GM23338 (cell line): ENCODE measurements around the gene CD4.

ENCODE experiments used
- CREB1 ChIP-seq: fragments of 250-450 bp; sonication (Bioruptor Pico); IDR thresholded peaks from 2 replicates; pipeline ENCODE4 v1.5.0; 2020; ENCODE audit warnings: low read depth, mild to moderate bottlenecking, moderate library complexity
- EZH2 ChIP-seq: fragments of 200-600 bp; sonication (generic); IDR thresholded peaks from one replicate; pipeline ENCODE4 v1.8.0; 2017; ENCODE audit warnings: antibody characterized with exemption, mild to moderate bottlenecking, low read depth; ENCODE audit not compliant: unreplicated experiment
- EZH2phosphoT487 ChIP-seq: fragments of 200-600 bp; sonication (generic); IDR thresholded peaks from one replicate; pipeline ENCODE4 v1.8.1; 2018; ENCODE audit warnings: antibody characterized with exemption; ENCODE audit not compliant: unreplicated experiment
- JUNB ChIP-seq: IDR thresholded peaks from one replicate; pipeline ENCODE4 v1.6.1; 2016; ENCODE audit warnings: antibody characterized with exemption; ENCODE audit not compliant: unreplicated experiment
- NANOG ChIP-seq: IDR thresholded peaks from 2 replicates; pipeline ENCODE4 v1.6.1; 2016; ENCODE audit warnings: antibody characterized with exemption, borderline replicate concordance
- POLR2AphosphoS5 ChIP-seq: IDR thresholded peaks from 2 replicates; pipeline ENCODE4 v1.6.1; 2016; ENCODE audit warnings: antibody characterized with exemption, low read depth
- STAT1 ChIP-seq: IDR thresholded peaks from one replicate; pipeline ENCODE4 v1.6.1; 2016; ENCODE audit warnings: antibody characterized with exemption; ENCODE audit not compliant: unreplicated experiment
- ZNF114 ChIP-seq: fragments of 250-450 bp; sonication (Bioruptor Pico); IDR thresholded peaks from 2 replicates; pipeline ENCODE4 v1.5.0; 2020; ENCODE audit warnings: mild to moderate bottlenecking, moderate library complexity
- ZNF331 ChIP-seq: fragments of 250-450 bp; sonication (Bioruptor Pico); IDR thresholded peaks from 2 replicates; pipeline ENCODE4 v1.5.0; 2020; ENCODE audit warnings: low read depth, mild to moderate bottlenecking, moderate library complexity
- TF ChIP-seq, protein P1 (sequence below): IDR thresholded peaks from one replicate; pipeline ENCODE4 v1.6.1; 2018; ENCODE audit warnings: antibody characterized with exemption; ENCODE audit not compliant: unreplicated experiment
- TF ChIP-seq, protein P2 (sequence below), 2 experiments: fragments of 200-600 bp in 1 of 2; sonication (generic) in 1 of 2; conservative IDR thresholded peaks; 2 replicates each; pipeline versions ENCODE4 v1.5.1 to v1.6.1; 2016 to 2017; ENCODE audit warnings: antibody characterized with exemption in 2 of 2, low read depth in 2 of 2, mild to moderate bottlenecking in 2 of 2, moderate library complexity in 1 of 2
- TF ChIP-seq, protein P3 (sequence below): fragments of 250-450 bp; sonication (Bioruptor Pico); IDR thresholded peaks from 2 replicates; pipeline ENCODE4 v1.5.0; 2020; ENCODE audit warnings: mild to moderate bottlenecking, moderate library complexity
- TF ChIP-seq, protein P4 (sequence below): IDR thresholded peaks from 2 replicates; pipeline ENCODE4 v1.6.1; 2016; ENCODE audit warnings: antibody characterized with exemption

DNA sequence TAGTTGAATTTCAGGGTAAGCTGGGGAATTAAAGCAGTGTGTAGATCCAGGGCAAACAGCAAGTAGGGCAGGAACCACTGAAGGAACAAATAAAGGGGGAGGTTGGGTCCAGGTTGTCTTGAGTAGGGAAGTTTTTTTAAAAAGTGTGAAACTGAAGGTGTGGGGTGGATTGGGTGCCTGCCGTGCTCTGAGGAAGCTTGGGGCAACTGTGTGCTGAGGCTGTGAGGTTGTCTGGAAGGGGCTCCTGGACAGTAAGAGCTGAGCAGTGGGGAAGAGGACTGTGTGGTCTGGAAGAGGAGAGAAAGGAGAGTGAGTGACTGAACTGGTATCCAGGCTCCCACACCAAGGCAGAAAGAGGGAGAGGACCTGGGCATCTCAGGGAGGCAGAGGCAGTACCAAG is 21.4 kb downstream of the CD4 start:
- TF ChIP-seq, protein P1, sequence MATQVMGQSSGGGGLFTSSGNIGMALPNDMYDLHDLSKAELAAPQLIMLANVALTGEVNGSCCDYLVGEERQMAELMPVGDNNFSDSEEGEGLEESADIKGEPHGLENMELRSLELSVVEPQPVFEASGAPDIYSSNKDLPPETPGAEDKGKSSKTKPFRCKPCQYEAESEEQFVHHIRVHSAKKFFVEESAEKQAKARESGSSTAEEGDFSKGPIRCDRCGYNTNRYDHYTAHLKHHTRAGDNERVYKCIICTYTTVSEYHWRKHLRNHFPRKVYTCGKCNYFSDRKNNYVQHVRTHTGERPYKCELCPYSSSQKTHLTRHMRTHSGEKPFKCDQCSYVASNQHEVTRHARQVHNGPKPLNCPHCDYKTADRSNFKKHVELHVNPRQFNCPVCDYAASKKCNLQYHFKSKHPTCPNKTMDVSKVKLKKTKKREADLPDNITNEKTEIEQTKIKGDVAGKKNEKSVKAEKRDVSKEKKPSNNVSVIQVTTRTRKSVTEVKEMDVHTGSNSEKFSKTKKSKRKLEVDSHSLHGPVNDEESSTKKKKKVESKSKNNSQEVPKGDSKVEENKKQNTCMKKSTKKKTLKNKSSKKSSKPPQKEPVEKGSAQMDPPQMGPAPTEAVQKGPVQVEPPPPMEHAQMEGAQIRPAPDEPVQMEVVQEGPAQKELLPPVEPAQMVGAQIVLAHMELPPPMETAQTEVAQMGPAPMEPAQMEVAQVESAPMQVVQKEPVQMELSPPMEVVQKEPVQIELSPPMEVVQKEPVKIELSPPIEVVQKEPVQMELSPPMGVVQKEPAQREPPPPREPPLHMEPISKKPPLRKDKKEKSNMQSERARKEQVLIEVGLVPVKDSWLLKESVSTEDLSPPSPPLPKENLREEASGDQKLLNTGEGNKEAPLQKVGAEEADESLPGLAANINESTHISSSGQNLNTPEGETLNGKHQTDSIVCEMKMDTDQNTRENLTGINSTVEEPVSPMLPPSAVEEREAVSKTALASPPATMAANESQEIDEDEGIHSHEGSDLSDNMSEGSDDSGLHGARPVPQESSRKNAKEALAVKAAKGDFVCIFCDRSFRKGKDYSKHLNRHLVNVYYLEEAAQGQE = no peak
- TF ChIP-seq, protein P2, sequence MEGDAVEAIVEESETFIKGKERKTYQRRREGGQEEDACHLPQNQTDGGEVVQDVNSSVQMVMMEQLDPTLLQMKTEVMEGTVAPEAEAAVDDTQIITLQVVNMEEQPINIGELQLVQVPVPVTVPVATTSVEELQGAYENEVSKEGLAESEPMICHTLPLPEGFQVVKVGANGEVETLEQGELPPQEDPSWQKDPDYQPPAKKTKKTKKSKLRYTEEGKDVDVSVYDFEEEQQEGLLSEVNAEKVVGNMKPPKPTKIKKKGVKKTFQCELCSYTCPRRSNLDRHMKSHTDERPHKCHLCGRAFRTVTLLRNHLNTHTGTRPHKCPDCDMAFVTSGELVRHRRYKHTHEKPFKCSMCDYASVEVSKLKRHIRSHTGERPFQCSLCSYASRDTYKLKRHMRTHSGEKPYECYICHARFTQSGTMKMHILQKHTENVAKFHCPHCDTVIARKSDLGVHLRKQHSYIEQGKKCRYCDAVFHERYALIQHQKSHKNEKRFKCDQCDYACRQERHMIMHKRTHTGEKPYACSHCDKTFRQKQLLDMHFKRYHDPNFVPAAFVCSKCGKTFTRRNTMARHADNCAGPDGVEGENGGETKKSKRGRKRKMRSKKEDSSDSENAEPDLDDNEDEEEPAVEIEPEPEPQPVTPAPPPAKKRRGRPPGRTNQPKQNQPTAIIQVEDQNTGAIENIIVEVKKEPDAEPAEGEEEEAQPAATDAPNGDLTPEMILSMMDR (conservative IDR thresholded peaks at IDR 0.05; ENCODE audit: low read depth in 2 of 2) = no peak
- TF ChIP-seq EZH2 = no peak
- no peak for TF ChIP-seq POLR2AphosphoS5
- no peak for TF ChIP-seq ZNF331
- TF ChIP-seq STAT1 = no peak
- TF ChIP-seq CREB1 (CRISPR knock-in tag) = no peak
- no peak for TF ChIP-seq JUNB
- TF ChIP-seq, protein P3, sequence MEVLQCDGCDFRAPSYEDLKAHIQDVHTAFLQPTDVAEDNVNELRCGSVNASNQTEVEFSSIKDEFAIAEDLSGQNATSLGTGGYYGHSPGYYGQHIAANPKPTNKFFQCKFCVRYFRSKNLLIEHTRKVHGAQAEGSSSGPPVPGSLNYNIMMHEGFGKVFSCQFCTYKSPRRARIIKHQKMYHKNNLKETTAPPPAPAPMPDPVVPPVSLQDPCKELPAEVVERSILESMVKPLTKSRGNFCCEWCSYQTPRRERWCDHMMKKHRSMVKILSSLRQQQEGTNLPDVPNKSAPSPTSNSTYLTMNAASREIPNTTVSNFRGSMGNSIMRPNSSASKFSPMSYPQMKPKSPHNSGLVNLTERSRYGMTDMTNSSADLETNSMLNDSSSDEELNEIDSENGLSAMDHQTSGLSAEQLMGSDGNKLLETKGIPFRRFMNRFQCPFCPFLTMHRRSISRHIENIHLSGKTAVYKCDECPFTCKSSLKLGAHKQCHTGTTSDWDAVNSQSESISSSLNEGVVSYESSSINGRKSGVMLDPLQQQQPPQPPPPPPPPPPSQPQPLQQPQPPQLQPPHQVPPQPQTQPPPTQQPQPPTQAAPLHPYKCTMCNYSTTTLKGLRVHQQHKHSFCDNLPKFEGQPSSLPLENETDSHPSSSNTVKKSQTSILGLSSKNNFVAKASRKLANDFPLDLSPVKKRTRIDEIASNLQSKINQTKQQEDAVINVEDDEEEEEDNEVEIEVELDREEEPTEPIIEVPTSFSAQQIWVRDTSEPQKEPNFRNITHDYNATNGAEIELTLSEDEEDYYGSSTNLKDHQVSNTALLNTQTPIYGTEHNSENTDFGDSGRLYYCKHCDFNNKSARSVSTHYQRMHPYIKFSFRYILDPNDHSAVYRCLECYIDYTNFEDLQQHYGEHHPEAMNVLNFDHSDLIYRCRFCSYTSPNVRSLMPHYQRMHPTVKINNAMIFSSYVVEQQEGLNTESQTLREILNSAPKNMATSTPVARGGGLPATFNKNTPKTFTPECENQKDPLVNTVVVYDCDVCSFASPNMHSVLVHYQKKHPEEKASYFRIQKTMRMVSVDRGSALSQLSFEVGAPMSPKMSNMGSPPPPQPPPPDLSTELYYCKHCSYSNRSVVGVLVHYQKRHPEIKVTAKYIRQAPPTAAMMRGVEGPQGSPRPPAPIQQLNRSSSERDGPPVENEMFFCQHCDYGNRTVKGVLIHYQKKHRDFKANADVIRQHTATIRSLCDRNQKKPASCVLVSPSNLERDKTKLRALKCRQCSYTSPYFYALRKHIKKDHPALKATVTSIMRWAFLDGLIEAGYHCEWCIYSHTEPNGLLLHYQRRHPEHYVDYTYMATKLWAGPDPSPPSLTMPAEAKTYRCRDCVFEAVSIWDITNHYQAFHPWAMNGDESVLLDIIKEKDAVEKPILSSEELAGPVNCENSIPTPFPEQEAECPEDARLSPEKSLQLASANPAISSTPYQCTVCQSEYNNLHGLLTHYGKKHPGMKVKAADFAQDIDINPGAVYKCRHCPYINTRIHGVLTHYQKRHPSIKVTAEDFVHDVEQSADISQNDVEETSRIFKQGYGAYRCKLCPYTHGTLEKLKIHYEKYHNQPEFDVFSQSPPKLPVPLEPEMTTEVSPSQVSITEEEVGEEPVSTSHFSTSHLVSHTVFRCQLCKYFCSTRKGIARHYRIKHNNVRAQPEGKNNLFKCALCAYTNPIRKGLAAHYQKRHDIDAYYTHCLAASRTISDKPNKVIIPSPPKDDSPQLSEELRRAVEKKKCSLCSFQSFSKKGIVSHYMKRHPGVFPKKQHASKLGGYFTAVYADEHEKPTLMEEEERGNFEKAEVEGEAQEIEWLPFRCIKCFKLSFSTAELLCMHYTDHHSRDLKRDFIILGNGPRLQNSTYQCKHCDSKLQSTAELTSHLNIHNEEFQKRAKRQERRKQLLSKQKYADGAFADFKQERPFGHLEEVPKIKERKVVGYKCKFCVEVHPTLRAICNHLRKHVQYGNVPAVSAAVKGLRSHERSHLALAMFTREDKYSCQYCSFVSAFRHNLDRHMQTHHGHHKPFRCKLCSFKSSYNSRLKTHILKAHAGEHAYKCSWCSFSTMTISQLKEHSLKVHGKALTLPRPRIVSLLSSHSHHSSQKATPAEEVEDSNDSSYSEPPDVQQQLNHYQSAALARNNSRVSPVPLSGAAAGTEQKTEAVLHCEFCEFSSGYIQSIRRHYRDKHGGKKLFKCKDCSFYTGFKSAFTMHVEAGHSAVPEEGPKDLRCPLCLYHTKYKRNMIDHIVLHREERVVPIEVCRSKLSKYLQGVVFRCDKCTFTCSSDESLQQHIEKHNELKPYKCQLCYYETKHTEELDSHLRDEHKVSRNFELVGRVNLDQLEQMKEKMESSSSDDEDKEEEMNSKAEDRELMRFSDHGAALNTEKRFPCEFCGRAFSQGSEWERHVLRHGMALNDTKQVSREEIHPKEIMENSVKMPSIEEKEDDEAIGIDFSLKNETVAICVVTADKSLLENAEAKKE (CRISPR knock-in tag) = no peak
- no peak for TF ChIP-seq EZH2phosphoT487
- TF ChIP-seq, protein P4, sequence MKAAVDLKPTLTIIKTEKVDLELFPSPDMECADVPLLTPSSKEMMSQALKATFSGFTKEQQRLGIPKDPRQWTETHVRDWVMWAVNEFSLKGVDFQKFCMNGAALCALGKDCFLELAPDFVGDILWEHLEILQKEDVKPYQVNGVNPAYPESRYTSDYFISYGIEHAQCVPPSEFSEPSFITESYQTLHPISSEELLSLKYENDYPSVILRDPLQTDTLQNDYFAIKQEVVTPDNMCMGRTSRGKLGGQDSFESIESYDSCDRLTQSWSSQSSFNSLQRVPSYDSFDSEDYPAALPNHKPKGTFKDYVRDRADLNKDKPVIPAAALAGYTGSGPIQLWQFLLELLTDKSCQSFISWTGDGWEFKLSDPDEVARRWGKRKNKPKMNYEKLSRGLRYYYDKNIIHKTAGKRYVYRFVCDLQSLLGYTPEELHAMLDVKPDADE = no peak
- no peak for TF ChIP-seq NANOG
- TF ChIP-seq ZNF114 (CRISPR knock-in tag) = no peak
